IPS-20b (cell line): Measurements from ENCODE around the gene CAGE1.
"Not testable (repeated sequence)": the region's sequence is repeated elsewhere in the genome, so short reads cannot be mapped to it uniquely, and the experiment has no call there.

Experiments
- H3K27ac ChIP-seq: one replicate; pipeline ENCODE4 v1.5.1; 2013; ENCODE audit warnings: low read length
- H3K27me3 ChIP-seq: 2 replicates; pipeline ENCODE4 v1.6.1; 2013; ENCODE audit warnings: mild to moderate bottlenecking, low read length, inconsistent platforms; ENCODE audit not compliant: insufficient read depth
- H3K36me3 ChIP-seq: 2 replicates; pipeline ENCODE4 v1.6.1; 2013; ENCODE audit warnings: low read depth, mild to moderate bottlenecking, inconsistent platforms, low read length, moderate library complexity; ENCODE audit not compliant: insufficient read depth
- H3K4me1 ChIP-seq: 2 replicates; pipeline ENCODE4 v1.6.1; 2013; ENCODE audit warnings: mild to moderate bottlenecking, control low read depth, inconsistent platforms, low read length, moderate library complexity; ENCODE audit not compliant: insufficient read depth
- H3K4me3 ChIP-seq: 2 replicates; pipeline ENCODE4 v1.5.1; 2013; ENCODE audit warnings: mild to moderate bottlenecking, low read length, inconsistent platforms
- H3K9ac ChIP-seq: 2 replicates; pipeline ENCODE4 v1.6.1; 2013; ENCODE audit warnings: low read depth, mild to moderate bottlenecking, inconsistent platforms, low read length, moderate library complexity
- H3K9me3 ChIP-seq: 2 replicates; pipeline ENCODE4 v1.6.1; 2013; ENCODE audit warnings: mild to moderate bottlenecking, low read depth, low read length, inconsistent platforms; ENCODE audit not compliant: insufficient read depth

Gene CAGE1

GRCh38 chr6:7334685-7335084 lies 54.9 kb downstream of the CAGE1 start:
- Histone ChIP-seq H3K9me3 (no peaks in the 10 kb centered on the region), H3K27me3 (no peaks in the 10 kb centered on the region), H3K9ac (no peak overlapping the region), H3K4me1 (no peaks in the 10 kb centered on the region), H3K27ac (no peak overlapping the region), H3K4me3 (no peak overlapping the region), H3K36me3 (no peaks in the 10 kb centered on the region)

DNA sequence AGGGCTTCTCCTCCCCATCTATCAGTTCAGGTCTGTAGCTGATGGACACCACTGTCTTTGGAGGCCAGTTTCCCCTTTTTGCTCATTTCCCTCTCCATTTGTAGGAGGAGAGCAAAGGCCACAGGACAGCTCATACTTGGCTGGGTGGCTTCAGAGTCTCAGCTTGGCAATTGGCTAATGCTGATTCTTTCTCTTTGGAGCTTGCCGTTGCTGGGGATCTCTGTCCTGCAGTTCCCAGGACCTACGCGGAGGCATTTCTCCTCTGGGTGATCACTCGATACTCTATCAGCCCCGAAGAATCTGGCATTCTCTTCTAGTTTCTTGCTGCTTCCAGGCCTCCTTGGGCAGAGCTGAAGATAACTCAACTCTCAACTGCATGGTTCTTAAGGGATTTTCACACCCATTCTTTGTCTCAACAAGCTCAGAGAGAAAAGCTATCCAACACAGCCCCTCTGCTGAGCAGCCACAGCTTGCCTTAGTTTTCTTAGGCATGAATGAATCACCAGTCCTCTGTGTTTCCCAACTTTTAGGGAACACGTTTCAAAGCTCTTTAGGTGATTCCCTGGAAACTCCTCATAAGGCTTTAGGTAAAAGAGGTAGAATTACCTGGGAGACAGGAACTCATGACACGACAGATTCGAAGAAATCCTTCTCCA lies 57.3 kb downstream of the CAGE1 start:
- Histone ChIP-seq H3K27me3 (no peaks in the 10 kb centered on the region), H3K36me3 (no peaks in the 10 kb centered on the region), H3K9ac (no peak overlapping the region), H3K27ac (no peak overlapping the region), H3K4me1 (no peaks in the 10 kb centered on the region), H3K9me3 (no peaks in the 10 kb centered on the region), H3K4me3 (no peak overlapping the region)

- H3K27me3 ChIP-seq = no peaks in the 10 kb centered on the region
- H3K4me1 ChIP-seq = no peaks in the 10 kb centered on the region
- H3K9me3 ChIP-seq = no peaks in the 10 kb centered on the region
- no peak overlapping the region for H3K27ac ChIP-seq
- no peaks in the 10 kb centered on the region for H3K36me3 ChIP-seq
- no peak overlapping the region for H3K4me3 ChIP-seq
- H3K9ac ChIP-seq = no peak overlapping the region
Measured at GRCh38 chr6:7331452-7331851, 58.1 kb downstream of the CAGE1 start.

- H3K36me3 ChIP-seq = no peaks in the 10 kb centered on the region
- no peaks in the 10 kb centered on the region for H3K9me3 ChIP-seq
- no peak overlapping the region for H3K9ac ChIP-seq
- no peaks in the 10 kb centered on the region for H3K4me1 ChIP-seq
- no peak overlapping the region for H3K4me3 ChIP-seq
- no peaks in the 10 kb centered on the region for H3K27me3 ChIP-seq
- H3K27ac ChIP-seq = no peak overlapping the region
Measured at GRCh38 chr6:7328243-7328642, 61.3 kb downstream of the CAGE1 start.

DNA sequence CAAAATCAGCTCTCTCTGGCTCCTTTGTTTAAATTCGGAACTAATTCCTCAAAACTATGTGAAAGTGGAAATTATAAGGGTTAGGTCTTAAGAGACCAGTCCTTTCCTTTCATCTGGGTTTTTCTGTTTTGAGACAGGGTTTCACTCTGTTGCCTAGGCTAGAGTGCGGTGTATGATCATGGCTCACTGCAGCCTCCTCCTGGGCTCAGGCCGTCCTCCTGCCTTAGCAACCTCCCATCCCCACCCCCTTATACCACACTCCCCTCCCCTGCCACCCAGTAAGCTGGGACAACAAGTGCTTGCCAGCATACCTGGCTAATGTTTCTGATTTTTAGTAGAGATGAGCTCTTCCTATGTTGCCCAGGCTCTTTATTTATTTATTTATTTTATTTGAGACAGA lies 63.8 kb downstream of the CAGE1 start:
- Histone ChIP-seq H3K4me3 (no peak overlapping the region), H3K9me3 (no peaks in the 10 kb centered on the region), H3K27ac (no peak overlapping the region), H3K4me1 (no peaks in the 10 kb centered on the region), H3K27me3 (no peaks in the 10 kb centered on the region), H3K9ac (no peak overlapping the region), H3K36me3 (no peaks in the 10 kb centered on the region)

GRCh38 chr6:7324520-7324919 lies 65.0 kb downstream of the CAGE1 start:
- H3K27me3 ChIP-seq = no peaks in the 10 kb centered on the region
- no peak overlapping the region for H3K27ac ChIP-seq
- no peak overlapping the region for H3K9ac ChIP-seq
- H3K9me3 ChIP-seq = no peaks in the 10 kb centered on the region
- no peaks in the 10 kb centered on the region for H3K4me1 ChIP-seq
- no peak overlapping the region for H3K4me3 ChIP-seq
- no peaks in the 10 kb centered on the region for H3K36me3 ChIP-seq

DNA sequence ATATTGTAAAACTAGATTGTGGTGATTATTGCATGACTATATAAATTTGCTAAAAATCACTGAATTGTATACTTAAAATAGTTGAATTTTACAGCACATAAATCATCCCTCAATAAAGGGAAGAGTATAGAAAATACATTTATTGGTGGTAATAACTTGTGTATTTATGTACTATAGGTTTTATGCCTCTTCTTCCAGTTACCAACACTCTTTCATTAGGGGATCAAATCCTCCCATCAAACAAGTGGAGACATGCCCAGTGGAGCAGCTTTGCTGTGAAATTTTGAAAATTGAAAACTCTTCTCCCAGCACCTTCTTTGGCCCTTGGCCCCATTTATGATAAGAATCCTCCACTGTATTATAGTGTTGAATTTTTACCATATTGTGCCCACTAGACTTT lies 66.5 kb downstream of the CAGE1 start:
- H3K27ac ChIP-seq = no peak overlapping the region
- no peaks in the 10 kb centered on the region for H3K4me1 ChIP-seq
- H3K9me3 ChIP-seq = no peaks in the 10 kb centered on the region
- H3K36me3 ChIP-seq = no peaks in the 10 kb centered on the region
- H3K4me3 ChIP-seq = no peak overlapping the region
- H3K9ac ChIP-seq = no peak overlapping the region
- no peaks in the 10 kb centered on the region for H3K27me3 ChIP-seq

- H3K4me1 ChIP-seq, H3K36me3 ChIP-seq, H3K9me3 ChIP-seq, H3K4me3 ChIP-seq, H3K9ac ChIP-seq, H3K27me3 ChIP-seq, H3K27ac ChIP-seq: not testable (repeated sequence)
Measured at GRCh38 chr6:7321866-7322265, 67.7 kb downstream of the CAGE1 start.

GRCh38 chr6:7319406-7319805 lies 70.1 kb downstream of the CAGE1 start:
- not testable (repeated sequence) for H3K9me3 ChIP-seq, H3K36me3 ChIP-seq, H3K4me3 ChIP-seq, H3K27ac ChIP-seq, H3K27me3 ChIP-seq, H3K4me1 ChIP-seq, H3K9ac ChIP-seq

GRCh38 chr6:7317538-7317937 lies 72.0 kb downstream of the CAGE1 start:
- Histone ChIP-seq H3K36me3 (no peaks in the 10 kb centered on the region), H3K9ac (no peak overlapping the region), H3K27ac (no peak overlapping the region), H3K27me3 (no peaks in the 10 kb centered on the region), H3K9me3 (no peaks in the 10 kb centered on the region), H3K4me1 (no peaks in the 10 kb centered on the region), H3K4me3 (no peak overlapping the region)

GRCh38 chr6:7316658-7317533 lies 72.6 kb downstream of the CAGE1 start:
- no peaks in the 10 kb centered on the region for H3K36me3 ChIP-seq
- H3K27ac ChIP-seq = no peak overlapping the region
- no peak overlapping the region for H3K4me3 ChIP-seq
- H3K27me3 ChIP-seq = no peaks in the 10 kb centered on the region
- no peak overlapping the region for H3K9ac ChIP-seq
- no peaks in the 10 kb centered on the region for H3K4me1 ChIP-seq
- no peaks in the 10 kb centered on the region for H3K9me3 ChIP-seq

DNA sequence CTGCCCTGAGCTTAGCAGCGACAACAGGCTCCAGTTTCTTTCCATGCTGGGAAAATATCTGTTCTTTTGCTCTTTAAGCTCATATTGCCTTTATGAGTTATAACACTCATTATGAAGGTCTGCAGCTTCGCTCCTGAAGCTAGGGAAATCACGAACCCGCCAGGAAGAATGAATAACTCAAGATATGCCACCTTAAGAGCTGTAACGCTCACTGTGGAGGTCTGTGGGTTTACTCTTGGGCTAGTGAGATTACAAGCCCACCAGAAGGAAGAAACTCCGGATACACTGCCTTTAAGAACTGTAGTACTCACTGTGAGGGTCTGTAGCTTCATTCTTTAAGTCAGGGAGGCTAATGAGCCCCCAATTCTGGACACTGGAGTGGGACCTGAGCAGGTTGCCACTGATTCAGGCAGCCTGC lies 73.6 kb downstream of the CAGE1 start:
- H3K27me3 ChIP-seq = no peaks in the 10 kb centered on the region
- no peak overlapping the region for H3K4me3 ChIP-seq
- H3K27ac ChIP-seq = no peak overlapping the region
- H3K36me3 ChIP-seq = no peaks in the 10 kb centered on the region; the same call in 1 of the 2 replicates
- H3K9me3 ChIP-seq = no peaks in the 10 kb centered on the region
- H3K4me1 ChIP-seq = 0 out of 2 replicates have a peak, but pooled peaks cover 6% of the 10 kb centered on the region
- no peak overlapping the region for H3K9ac ChIP-seq
